HG03045 (cell line): Measurements from ENCODE around the gene EXOSC5.
"Not testable (repeated sequence)": the region's sequence is repeated elsewhere in the genome, so short reads cannot be mapped to it uniquely, and the experiment has no call there.

Experiments
- ATAC-seq: cut with Tn5 transposase; IDR thresholded peaks from one replicate; pipeline ENCODE4 v1.9.1; 2021; ENCODE audit warnings: mild to moderate bottlenecking, moderate library complexity; ENCODE audit not compliant: unreplicated experiment

The EXOSC5 gene

GRCh38 chr19:41408846-41409245 is 11.7 kb upstream of the EXOSC5 start:
- not testable (repeated sequence) for ATAC-seq

DNA sequence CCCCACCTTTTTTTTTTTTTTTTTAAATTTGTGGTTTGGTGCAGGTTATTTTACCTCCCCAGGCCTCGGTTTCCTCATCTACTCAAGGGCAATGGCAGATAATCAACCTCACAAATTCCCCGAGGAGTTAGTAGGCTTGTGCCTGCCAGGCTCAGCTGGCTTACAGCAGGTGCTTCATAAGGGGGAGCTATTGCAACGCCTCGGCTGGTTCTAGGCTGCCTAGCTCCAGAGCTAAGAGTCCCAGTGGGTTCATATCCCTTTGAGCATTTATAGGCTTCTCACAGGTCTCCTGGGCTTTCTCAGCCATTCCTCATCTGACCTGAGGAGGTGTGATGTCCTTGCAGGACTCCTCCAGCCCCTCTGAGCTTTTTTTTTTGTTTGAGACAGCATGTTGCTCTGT is 11.1 kb upstream of the EXOSC5 start:
- no peak for ATAC-seq

DNA sequence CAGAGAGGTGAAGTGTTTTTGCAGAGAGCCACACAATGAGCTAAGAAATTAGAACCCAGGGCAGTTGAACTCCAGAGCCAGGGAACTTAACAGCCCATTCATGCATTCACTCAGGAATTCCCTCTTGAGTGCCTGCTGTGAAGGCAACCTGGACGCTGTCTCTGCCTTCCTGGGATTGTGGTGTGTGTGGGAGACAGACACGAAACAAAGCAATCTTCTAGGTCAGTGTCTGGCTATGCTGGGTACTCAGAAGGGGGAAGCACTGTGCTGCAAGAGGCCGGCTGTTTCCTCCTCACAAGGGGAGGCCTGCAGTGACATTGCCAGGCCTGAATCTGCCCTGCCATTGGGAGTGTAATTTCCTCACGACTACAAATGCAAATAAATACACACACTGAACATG is 10.1 kb upstream of the EXOSC5 start:
- ATAC-seq, result no peak

DNA sequence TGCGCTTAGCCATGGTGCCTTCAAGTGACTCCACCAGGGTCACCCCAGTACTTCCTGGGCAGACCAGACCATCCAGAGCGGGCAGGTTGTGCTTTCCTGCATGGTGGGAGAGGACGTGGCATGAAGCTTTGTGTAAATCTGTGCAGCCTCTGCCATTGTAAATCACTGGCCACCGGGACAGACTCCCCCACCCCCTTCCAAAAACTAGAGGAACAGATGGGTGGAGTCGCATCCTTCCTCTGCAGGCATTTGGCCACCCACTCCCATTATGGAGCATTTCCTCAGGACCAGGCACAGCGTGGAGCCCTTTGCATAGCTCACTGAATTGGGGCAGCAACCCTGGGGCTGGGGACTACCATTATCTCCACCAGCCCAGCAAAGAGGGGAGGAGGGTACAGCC is 8.6 kb upstream of the EXOSC5 start:
- no peak for ATAC-seq

GRCh38 chr19:41403181-41403970 is 6.2 kb upstream of the EXOSC5 start:
- ATAC-seq, result no peak

DNA sequence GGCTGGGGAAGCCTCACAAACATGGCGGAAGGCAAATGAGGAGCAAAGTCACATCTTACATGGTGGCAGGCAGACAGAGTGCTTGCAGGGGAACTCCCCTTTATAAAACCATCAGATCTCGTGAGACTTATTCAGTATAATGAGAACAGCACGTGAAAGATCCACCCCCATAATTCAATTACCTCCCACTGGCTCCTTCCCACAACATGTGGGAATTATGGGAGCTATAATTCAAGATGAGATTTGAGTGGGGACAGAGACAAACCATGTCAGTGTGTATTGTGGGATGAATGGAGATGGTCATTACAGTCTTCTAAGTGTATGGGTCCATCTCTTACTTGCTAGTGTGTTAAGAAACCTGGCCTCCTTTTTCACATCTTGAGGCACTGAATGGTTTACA is 4.9 kb upstream of the EXOSC5 start:
- no peak for ATAC-seq

- ATAC-seq, result no peak
Observed at GRCh38 chr19:41401483-41401882, 4.3 kb upstream of the EXOSC5 start.

GRCh38 chr19:41399525-41399924 is 2.4 kb upstream of the EXOSC5 start:
- ATAC-seq, result no peak

GRCh38 chr19:41399091-41399490 is 1.9 kb upstream of the EXOSC5 start:
- ATAC-seq, result no peak

GRCh38 chr19:41398598-41398997 is 1.4 kb upstream of the EXOSC5 start:
- no peak for ATAC-seq

DNA sequence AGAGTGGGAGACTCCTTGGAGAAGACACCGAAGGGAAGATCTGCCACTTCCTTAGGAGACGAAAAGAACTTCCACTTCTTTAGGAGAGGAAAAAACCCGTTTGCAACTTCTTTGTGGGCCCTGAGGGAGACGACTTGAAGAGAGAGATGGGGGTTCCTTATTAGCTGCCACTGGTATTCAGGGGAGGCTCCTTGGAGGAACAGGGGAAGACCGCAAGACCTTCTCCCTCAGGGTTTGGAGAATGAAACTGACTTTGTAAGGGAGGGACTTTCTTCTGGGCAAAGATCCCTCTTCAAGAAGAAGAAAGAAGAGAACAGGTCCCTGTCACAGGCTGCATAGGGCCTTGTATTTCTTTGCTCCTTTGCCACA is 875 bp upstream of the EXOSC5 start:
- ATAC-seq, result no peak

GRCh38 chr19:41395355-41395754 is 1.8 kb downstream of the EXOSC5 start:
- ATAC-seq, result no peak

DNA sequence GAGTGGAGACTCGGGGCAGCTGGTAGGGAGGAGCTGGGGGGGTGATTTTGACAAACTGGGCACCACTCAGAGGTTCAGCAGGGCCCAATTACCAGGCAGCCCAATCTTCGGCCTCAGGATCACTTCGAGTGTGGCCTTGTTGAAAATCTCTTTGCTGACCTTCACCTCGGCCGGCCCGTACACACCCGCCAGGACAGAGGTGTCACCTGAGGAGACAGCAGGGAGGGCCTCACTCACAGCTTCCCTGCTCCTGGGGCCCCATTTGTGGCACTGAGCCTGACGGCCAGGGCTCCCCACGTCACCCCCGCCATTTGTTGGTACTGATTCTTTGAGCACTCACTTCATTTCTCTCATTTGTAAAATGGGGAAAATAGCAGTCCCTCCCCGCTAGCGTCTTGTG is 4.4 kb downstream of the EXOSC5 start:
- ATAC-seq, result no peak

GRCh38 chr19:41391618-41392017 is 5.5 kb downstream of the EXOSC5 start:
- no peak for ATAC-seq

DNA sequence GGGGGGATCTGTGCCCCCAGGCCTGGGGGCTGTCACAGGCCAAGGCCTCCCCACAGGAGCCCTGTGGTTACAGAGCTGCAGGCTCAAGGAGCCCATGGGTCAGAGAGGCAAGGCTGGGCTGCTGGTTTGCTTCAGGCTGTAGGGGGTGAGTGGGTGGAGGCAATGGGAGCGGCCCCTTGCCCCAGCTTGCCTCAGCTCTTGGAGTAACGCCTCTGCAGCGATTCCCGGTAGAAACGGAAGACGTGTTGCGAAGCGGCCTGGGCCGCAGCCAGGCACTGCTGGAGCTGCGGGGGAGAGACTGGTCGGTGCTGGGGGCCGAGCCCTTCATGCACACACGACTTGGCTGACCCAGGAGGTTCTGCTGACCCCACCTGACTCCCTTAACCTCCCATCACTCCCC is 10.7 kb downstream of the EXOSC5 start:
- ATAC-seq, result no peak

DNA sequence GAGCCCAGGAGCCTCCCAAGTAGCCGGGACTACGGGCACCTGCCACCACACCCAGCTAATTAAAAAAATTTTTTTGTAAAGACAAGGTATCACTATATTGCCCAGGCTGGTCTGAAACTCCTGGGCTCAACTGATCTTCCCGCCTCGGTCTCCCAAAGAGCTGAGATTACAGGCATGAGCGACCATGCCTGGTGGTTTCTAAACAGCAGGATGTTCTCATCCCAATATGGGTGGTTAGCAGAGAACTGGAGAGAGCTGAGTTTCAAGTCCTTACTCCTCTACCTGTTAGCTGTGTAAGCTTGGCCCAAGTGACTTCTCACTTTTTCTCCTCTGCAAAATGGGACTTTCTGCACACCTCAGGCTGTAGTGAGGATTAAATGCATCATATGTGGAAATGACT is 12.8 kb downstream of the EXOSC5 start:
- no peak for ATAC-seq

GRCh38 chr19:41381536-41381935 is 15.6 kb downstream of the EXOSC5 start:
- not testable (repeated sequence) for ATAC-seq

DNA sequence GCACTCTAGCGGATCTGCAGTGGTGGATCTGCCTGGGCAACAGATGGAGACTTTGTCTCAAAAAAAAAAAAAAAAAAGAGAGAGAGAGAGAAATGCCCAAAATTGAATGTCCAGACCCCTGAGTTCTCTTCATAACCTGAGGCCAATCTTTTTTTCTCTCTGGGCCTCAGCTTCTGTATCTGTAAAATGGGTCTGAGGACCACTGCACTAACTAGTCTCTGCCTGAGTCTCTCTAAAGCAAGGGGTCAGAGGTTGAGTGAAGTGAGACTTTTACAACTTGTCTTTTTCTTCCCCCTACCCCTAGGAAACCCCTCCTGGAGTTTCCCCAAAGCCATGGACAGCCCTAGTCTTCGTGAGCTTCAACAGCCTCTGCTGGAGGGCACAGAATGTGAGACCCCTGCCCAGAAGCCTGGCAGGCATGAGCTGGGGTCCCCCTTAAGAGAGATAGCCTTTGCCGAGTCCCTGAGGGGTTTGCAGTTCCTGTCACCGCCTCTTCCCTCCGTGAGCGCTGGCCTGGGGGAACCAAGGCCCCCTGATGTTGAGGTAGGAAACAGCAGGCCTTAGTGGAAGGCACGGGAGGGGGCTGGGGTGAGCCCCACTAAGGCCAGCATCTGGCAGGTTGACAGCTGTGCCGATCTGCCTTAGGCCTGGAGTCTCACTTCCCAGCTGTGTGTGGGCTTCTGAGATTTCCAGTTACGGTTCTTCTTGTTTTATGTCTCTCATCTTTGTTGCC is 19.0 kb downstream of the EXOSC5 start:
- peak; percentile 61 for ATAC-seq

DNA sequence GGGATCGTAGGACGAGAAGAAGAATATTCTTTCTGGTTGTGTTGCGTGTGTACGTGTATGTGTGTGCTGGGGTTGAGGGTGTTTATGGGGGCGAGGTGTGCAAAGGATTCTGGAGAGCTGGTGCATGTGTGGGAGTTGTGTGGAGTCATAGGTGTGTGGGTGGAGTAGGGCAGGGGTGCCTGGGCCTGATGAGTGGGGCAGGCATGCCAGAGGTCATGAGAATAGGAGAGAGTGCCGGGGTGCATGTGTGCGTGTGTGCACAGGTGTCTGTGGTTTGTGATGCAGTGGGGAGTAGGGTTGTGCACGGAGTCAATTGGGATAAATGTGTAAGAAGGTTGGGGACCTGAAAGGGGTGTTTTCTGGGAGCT is 20.2 kb downstream of the EXOSC5 start:
- ATAC-seq, result no peak

DNA sequence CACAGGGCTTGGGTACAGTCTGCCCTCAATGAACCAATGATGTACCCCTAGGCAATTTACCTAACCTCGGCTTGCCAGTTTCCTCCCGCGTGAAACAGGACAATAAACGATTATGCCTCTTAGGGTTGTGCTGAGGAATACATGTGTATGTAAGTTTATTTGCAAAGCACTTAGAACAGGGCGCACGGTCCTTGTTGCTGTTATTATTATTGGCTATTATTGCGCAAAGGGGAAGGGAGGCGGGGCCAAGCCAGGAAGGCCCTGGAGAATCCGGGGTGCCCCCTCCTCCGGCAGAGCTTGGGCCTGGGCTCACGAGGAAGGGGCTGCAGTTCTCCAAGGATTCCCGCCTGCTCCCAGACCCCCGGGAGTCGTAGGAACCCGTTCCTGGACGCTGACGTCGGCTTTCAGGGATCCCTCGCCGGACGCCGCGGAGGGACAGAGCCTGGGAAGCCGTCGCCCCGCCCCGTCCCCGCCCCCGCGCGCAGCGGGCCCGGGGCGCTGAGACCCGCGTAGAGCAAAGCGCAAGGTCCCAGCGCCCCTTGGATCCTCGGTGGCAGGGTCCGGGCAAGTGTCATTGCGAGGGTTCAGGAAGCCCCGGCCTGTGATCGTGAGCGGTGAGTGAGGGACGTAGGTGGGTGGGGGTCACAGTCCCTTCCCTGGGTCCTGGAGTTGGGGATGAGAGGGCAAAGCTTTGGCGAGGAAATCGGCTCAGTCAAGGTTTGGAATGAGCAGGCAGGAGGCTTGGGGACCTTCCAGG is 20.7 kb downstream of the EXOSC5 start, which contains the start of gene TMEM91:
TSS of gene TMEM91 (plus strand) at position 293 of the 757 bp plus-strand sequence. CDS start 1,777 bp downstream, outside the sequence.
- ATAC-seq, result no peak

GRCh38 chr19:41373993-41374392 is 23.2 kb downstream of the EXOSC5 start:
- ATAC-seq, result no peak

- no peak for ATAC-seq
Observed at GRCh38 chr19:41372501-41372900, 24.7 kb downstream of the EXOSC5 start.
